HepG2 (cell line): ENCODE data around the gene OTOP3. TPM values are rescaled to one million over a fixed set of nuclear protein-coding genes. Genes with fewer than 3 reads are reported as not detected.

Experiments
- AKNA ChIP-seq: sonication (generic); formaldehyde crosslinking; IDR thresholded peaks from 2 replicates; pipeline ENCODE4 v1.4.0; 2020; ENCODE audit warnings: missing genetic modification reagents, borderline replicate concordance
- KDM5A ChIP-seq: fragments of 200-600 bp; sonication (generic); IDR thresholded peaks from 2 replicates; pipeline ENCODE4 v1.7.0; 2018; ENCODE audit warnings: antibody characterized with exemption, mild to moderate bottlenecking, low read length, borderline replicate concordance
- NR2F6 ChIP-seq, 2 experiments: IDR thresholded peaks; 2 replicates each; pipeline ENCODE4 v1.6.1; 2016; ENCODE audit warnings: antibody characterized with exemption in 1 of 2, mild to moderate bottlenecking in 1 of 2
- PRDM15 ChIP-seq: sonication (generic); formaldehyde crosslinking; IDR thresholded peaks from 2 replicates; pipeline ENCODE4 v1.4.0; 2020; ENCODE audit warnings: missing genetic modification reagents
- REPIN1 ChIP-seq: sonication (generic); formaldehyde crosslinking; IDR thresholded peaks from 2 replicates; pipeline ENCODE4 v1.8.0; 2022; ENCODE audit warnings: missing genetic modification reagents, low read depth, mild to moderate bottlenecking, borderline replicate concordance
- RXRA ChIP-seq: sonication (generic); formaldehyde crosslinking; IDR thresholded peaks from 2 replicates; pipeline ENCODE4 v1.5.1; 2020; ENCODE audit warnings: missing genetic modification reagents
- TAF1 ChIP-seq: sonication (generic); formaldehyde crosslinking; IDR thresholded peaks from 2 replicates; pipeline ENCODE4 v1.4.0; 2020; ENCODE audit warnings: missing genetic modification reagents
- TBL1XR1 ChIP-seq: fragments of 150-350 bp; IDR thresholded peaks from 2 replicates; pipeline ENCODE4 v1.6.1; 2014; ENCODE audit warnings: borderline replicate concordance, low read length; ENCODE audit not compliant: partially characterized antibody
- TEAD2 ChIP-seq: sonication (generic); formaldehyde crosslinking; IDR thresholded peaks from 2 replicates; pipeline ENCODE4 v1.9.0; 2021; ENCODE audit warnings: missing genetic modification reagents
- ZBTB10 ChIP-seq: sonication (generic); formaldehyde crosslinking; IDR thresholded peaks from 2 replicates; pipeline ENCODE4 v1.4.0; 2020; ENCODE audit warnings: missing genetic modification reagents, borderline replicate concordance
- ZNF235 ChIP-seq: sonication (generic); formaldehyde crosslinking; IDR thresholded peaks from 2 replicates; pipeline ENCODE4 v1.8.1; 2023; ENCODE audit warnings: mild to moderate bottlenecking, missing genetic modification reagents, borderline replicate concordance
- ZNF251 ChIP-seq: sonication (generic); formaldehyde crosslinking; IDR thresholded peaks from 2 replicates; pipeline ENCODE4 v1.9.0; 2021; ENCODE audit warnings: mild to moderate bottlenecking, missing genetic modification reagents
- ZNF274 ChIP-seq: sonication (generic); formaldehyde crosslinking; IDR thresholded peaks from 2 replicates; pipeline ENCODE4 v1.5.1; 2020; ENCODE audit warnings: mild to moderate bottlenecking, missing genetic modification reagents
- ZNF367 ChIP-seq: sonication (generic); formaldehyde crosslinking; IDR thresholded peaks from 2 replicates; pipeline ENCODE4 v1.4.0; 2020; ENCODE audit warnings: missing genetic modification reagents, borderline replicate concordance
- ZNF446 ChIP-seq: sonication (generic); formaldehyde crosslinking; IDR thresholded peaks from 2 replicates; pipeline ENCODE4 v1.5.0; 2020; ENCODE audit warnings: mild to moderate bottlenecking, missing genetic modification reagents
- ZNF547 ChIP-seq: sonication (generic); formaldehyde crosslinking; IDR thresholded peaks from 2 replicates; pipeline ENCODE4 v1.5.1; 2020; ENCODE audit warnings: mild to moderate bottlenecking, missing genetic modification reagents
- ZNF570 ChIP-seq: sonication (generic); formaldehyde crosslinking; IDR thresholded peaks from 2 replicates; pipeline ENCODE4 v1.4.0; 2020; ENCODE audit warnings: mild to moderate bottlenecking, missing genetic modification reagents, borderline replicate concordance
- polyA plus RNA-seq, 8 experiments: library from polyadenylated mRNA; depleted of rRNA in 3 of 8; stranded (reverse) in 7 of 8; unstranded in 1 of 8; fragments of >200 nt; fragmentation: Illumina TruSeq in 4 of 8; extraction: Trizol in 4 of 8; gene quantifications; 2 replicates each; pipeline versions ENCODE4 v1.2.1 to v1.2.3, GENCODE V29; 2011 to 2016; ENCODE audit warnings: low read depth in 4 of 8, missing spikeins in 1 of 8, mixed read lengths in 1 of 8; ENCODE audit not compliant: insufficient read depth in 1 of 8
- total RNA-seq, 5 experiments: library from RNA; depleted of rRNA; stranded (reverse); fragments of >200 nt; fragmentation: Illumina TruSeq; extraction: Trizol; gene quantifications; 2 replicates each; pipeline ENCODE4 v1.2.3, GENCODE V29; 2016; ENCODE audit warnings: low read depth in 1 of 5

OTOP3 gene
- total and polyA plus RNA-seq, 2 of the 13 experiments (the other 11 are each of a cell fraction or from before 2014, with no cell fraction given), result not detected

DNA sequence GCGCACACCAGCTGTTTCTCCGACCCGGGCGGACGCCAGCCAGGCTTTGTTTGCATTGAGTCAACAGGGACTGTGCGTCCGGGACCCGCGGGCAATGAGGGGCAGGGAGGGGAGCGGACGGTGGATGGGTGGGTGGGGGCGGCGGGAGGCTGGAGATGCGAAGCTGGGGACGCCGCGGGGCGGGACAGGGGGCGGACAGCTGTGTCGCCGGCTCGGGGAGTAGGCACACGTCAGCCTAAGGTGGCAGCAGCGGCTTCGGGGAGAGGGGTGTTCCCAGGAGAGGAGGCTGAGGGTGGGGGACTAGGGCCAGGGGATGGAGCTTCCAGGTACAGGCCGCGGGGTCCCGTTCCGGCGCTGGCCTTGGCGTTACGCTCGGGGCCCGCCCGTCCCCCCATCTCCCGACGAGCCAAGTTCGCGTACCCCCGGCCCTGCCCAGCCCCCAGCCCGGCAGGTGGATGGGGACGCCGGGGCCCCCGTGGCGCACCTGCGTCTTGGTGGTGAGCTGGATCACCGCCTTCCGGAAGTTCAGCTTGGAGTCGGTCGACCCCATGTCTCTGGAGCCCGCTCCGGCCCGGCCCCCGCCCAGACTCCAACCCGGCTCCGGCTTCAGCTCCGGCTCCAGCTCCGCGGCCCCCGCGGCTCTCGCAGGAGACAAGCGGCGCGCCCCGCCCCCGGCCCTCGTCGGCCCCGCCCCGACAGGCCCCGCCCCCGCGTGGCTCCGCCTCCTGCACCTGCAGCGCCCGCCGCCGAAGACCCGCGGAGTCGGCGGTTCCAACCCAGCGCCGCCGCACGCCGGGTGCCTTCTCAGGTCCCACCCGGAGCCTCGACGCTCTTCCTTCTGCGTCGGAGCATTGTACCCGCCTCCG is 36.6 kb downstream of the OTOP3 start, which contains the start of gene HID1 (continued):
- TF ChIP-seq PRDM15 (peak; percentile 60; the same call in 1 of the 2 replicates), ZNF446 (no peak), REPIN1 (no peak), ZNF235 (CRISPR knock-in tag) (peak; percentile 55; the same call in 1 of the 2 replicates), ZBTB10 (CRISPR knock-in tag) (peak; percentile 44; the same call in 1 of the 2 replicates), TAF1 (no peak), ZNF367 (CRISPR knock-in tag) (no peak), KDM5A (no peak), TEAD2 (CRISPR knock-in tag) (no peak), TBL1XR1 (no peak), NR2F6 (IDR thresholded peaks at IDR 0.05) (no peak), NR2F6 (CRISPR knock-in tag; IDR thresholded peaks at IDR 0.05) (no peak), ZNF547 (CRISPR knock-in tag) (no peak; the same call in 1 of the 2 replicates), RXRA (CRISPR knock-in tag) (no peak; the same call in 1 of the 2 replicates), AKNA (CRISPR knock-in tag) (no peak), ZNF251 (CRISPR knock-in tag) (no peak), ZNF274 (CRISPR knock-in tag) (no peak; the same call in 1 of the 2 replicates), ZNF570 (no peak)
